GM12878 (cell line): ENCODE data around the gene KIF22. TPM values are rescaled to one million over a fixed set of nuclear protein-coding genes. Genes with fewer than 3 reads are reported as not detected.

Experiments
- ATAC-seq: fragments of 200-7000 bp; cut with Tn5 transposase; 3 replicates; pipeline ENCODE4 v1.9.1; 2020; ENCODE audit warnings: mild to moderate bottlenecking, moderate library complexity
- BruUV-seq: library from RNA; stranded (reverse); fragments of 400-500 nt; replicated peaks from 2 replicates; lab custom pipeline; 2021; lab: Mats Ljungman, UMichigan
- CTCF ChIA-PET: fragments of 300-600 bp; sonication (Branson Sonifier 250); formaldehyde crosslinking; extraction: SDS; loops from one replicate; lab custom pipeline; 2021; ENCODE audit warnings: inconsistent platforms; lab: Yijun Ruan, JAX
- POLR2A ChIA-PET: fragments of 350-600 bp; formaldehyde crosslinking; extraction: SDS; loops from one replicate; lab custom pipeline; 2021; ENCODE audit warnings: inconsistent platforms; lab: Charles Lee
- RAD21 ChIA-PET: fragments of 300-600 bp; sonication (Branson Sonifier 250); formaldehyde crosslinking; loops from one replicate; lab custom pipeline; 2023; ENCODE audit warnings: antibody characterized with exemption; ENCODE audit not compliant: unreplicated experiment; lab: Charles Lee
- SMC1A ChIA-PET: fragments of 300-600 bp; sonication (Branson Sonifier 250); formaldehyde crosslinking; loops from one replicate; lab custom pipeline; 2023; ENCODE audit not compliant: unreplicated experiment, uncharacterized antibody; lab: Charles Lee
- DNase-seq: peaks from one replicate; pipeline ENCODE4 v3.0.0-alpha.2; 2011; ENCODE audit warnings: low read depth, low spot score
- FAIRE-seq: peaks from 3 replicates; lab custom pipeline; 2011; peaks lifted over from hg19 to GRCh38; lab: Jason Lieb, UNC
- H2AFZ ChIP-seq: 2 replicates; pipeline ENCODE4 v1.6.0; 2011; ENCODE audit warnings: low read depth, low read length, control low read depth; ENCODE audit not compliant: control insufficient read depth
- H3K27ac ChIP-seq: 2 replicates; pipeline ENCODE4 v1.5.1; 2011; ENCODE audit warnings: control low read depth; ENCODE audit not compliant: control insufficient read depth, insufficient read depth
- H3K27me3 ChIP-seq, 2 experiments: replicated peaks in 1 of 2; 2 replicates each; pipeline versions ENCODE4 v1.6.0 to v1.6.1; 2011; ENCODE audit warnings: low read length in 1 of 2; ENCODE audit not compliant: control insufficient read depth in 2 of 2, insufficient read depth in 2 of 2
- H3K36me3 ChIP-seq, 2 experiments: 2 replicates each; pipeline ENCODE4 v1.5.1; 2011; ENCODE audit warnings: low read length in 1 of 2; ENCODE audit not compliant: control insufficient read depth in 2 of 2, insufficient read depth in 2 of 2
- H3K4me1 ChIP-seq: 2 replicates; pipeline ENCODE4 v1.6.1; 2011; ENCODE audit warnings: mild to moderate bottlenecking, low read length, moderate library complexity, mixed read lengths; ENCODE audit not compliant: control insufficient read depth, insufficient read depth
- H3K4me2 ChIP-seq: 2 replicates; pipeline ENCODE4 v1.6.0; 2011; ENCODE audit warnings: control low read depth; ENCODE audit not compliant: control insufficient read depth, insufficient read depth
- H3K4me3 ChIP-seq: fragments of 200-600 bp; sonication (generic); 2 replicates; pipeline ENCODE4 v1.5.1; 2016
- H3K79me2 ChIP-seq: 2 replicates; pipeline ENCODE4 v1.6.0; 2011; ENCODE audit warnings: low read length; ENCODE audit not compliant: control insufficient read depth, insufficient read depth
- H3K9ac ChIP-seq: 2 replicates; pipeline ENCODE4 v1.8.0; 2011; ENCODE audit warnings: low read length, control low read depth, mixed read lengths; ENCODE audit not compliant: control insufficient read depth, insufficient read depth
- H3K9me3 ChIP-seq: replicated peaks from 3 replicates; pipeline ENCODE4 v1.5.1; 2011; ENCODE audit warnings: mild to moderate bottlenecking, low read length; ENCODE audit not compliant: control insufficient read depth, insufficient read depth
- H4K20me1 ChIP-seq: 2 replicates; pipeline ENCODE4 v1.6.0; 2011; ENCODE audit not compliant: control insufficient read depth, insufficient read depth
- KLF5 ChIP-seq: fragments of 450-650 bp; IDR thresholded peaks from 2 replicates; pipeline ENCODE4 v1.6.1; 2014; ENCODE audit warnings: mild to moderate bottlenecking; ENCODE audit not compliant: partially characterized antibody
- POLR2A ChIP-seq: IDR thresholded peaks from 2 replicates; pipeline ENCODE4 v1.6.1; 2011; ENCODE audit warnings: low read depth, mild to moderate bottlenecking, low read length
- POLR2AphosphoS2 ChIP-seq: IDR thresholded peaks from 2 replicates; pipeline ENCODE4 v1.6.1; 2011; ENCODE audit warnings: low read depth, mild to moderate bottlenecking, low read length, improper control_type of control experiment, moderate library complexity
- WGBS: methylation state at CpG from one replicate; pipeline ENCODE4 v1.1.6; 2016; ENCODE audit warnings: low lambda C conversion rate; ENCODE audit not compliant: insufficient replicate concordance, insufficient coverage; ENCODE audit errors: missing lambda C conversion rate; 5-methylcytosine and 5-hydroxymethylcytosine counted together
- in situ Hi-C: fragments of 300-500 bp; cut with MboI; formaldehyde crosslinking; loops from 9 replicates; pipeline ENCODE4 v1.14.3; 2018; ENCODE audit warnings: mixed read lengths
- intact Hi-C: fragments of 100-400 bp; cut with micrococcal nuclease; formaldehyde crosslinking; loops from one replicate; pipeline ENCODE4 v1.14.2; 2022; ENCODE audit not compliant: unreplicated experiment
- polyA plus RNA-seq, 11 experiments: library from polyadenylated mRNA; depleted of rRNA in 4 of 11; unstranded in 6 of 11; stranded (reverse) in 5 of 11; fragments of >200 nt; fragmentation: Nextera tagmentation in 4 of 11; fragmentation: Illumina TruSeq in 1 of 11; extraction: Ambion mirVana in 4 of 11; extraction: Trizol in 1 of 11; gene quantifications; 1 replicate in 1 of 11; 2 replicates in 10 of 11; pipeline versions ENCODE4 v1.2.1 to v1.2.3, GENCODE V29; 2011 to 2016; ENCODE audit warnings: inconsistent platforms in 2 of 11, missing spikeins in 2 of 11, low read depth in 1 of 11
- total RNA-seq, 4 experiments: library from RNA; depleted of rRNA in 3 of 4; stranded (reverse); fragments of >200 nt in 3 of 4; fragmentation: Illumina TruSeq in 1 of 4; extraction: Trizol in 1 of 4; gene quantifications; 2 replicates each; pipeline versions ENCODE4 v1.2.1 to v1.2.3, GENCODE V29; 2013 to 2021

KIF22 gene
- total and polyA plus RNA-seq, 10 of the 15 experiments (the other 5 are each of a cell fraction or from before 2014, with no cell fraction given): 7.6 to 158 (median 132) TPM

- POLR2A ChIA-PET: interaction anchor here (0.8 to 4.0 kb wide), 7 partner anchors 9 to 66 kb away, joined by 3 to 40 read pairs (median 4); partner anchors contain the start of genes KIF22 and MVP
- CTCF ChIA-PET: interaction anchor here (0.8 to 2.5 kb wide), 6 partner anchors 8 to 40 kb away, joined by 3 to 31 read pairs (median 7); partner anchors contain the start of gene MVP
- Histone ChIP-seq H3K9ac (peak overlapping the region; percentile 85; the same call in 1 of the 2 replicates), H3K4me2 (peak overlapping the region; percentile 96), H3K4me1 (peaks cover 26% of the 10 kb centered on the region), H3K27ac (peak overlapping the region; percentile 86; the same call in 1 of the 2 replicates), H3K36me3 (peaks cover 7 to 13% of the 10 kb centered on the region in 2 experiments; a peak in 2 of 4 replicates), H3K79me2 (peaks cover 32% of the 10 kb centered on the region), H4K20me1 (no peaks in the 10 kb centered on the region), H3K27me3 (no peaks in the 10 kb centered on the region), H3K4me3 (peak overlapping the region; percentile 79; the same call in 1 of the 2 replicates), H3K9me3 (no peaks in the 10 kb centered on the region), H2AFZ (no peak overlapping the region)
- SMC1A ChIA-PET: interaction anchor here (2.9 kb wide), 1 partner anchor 39 kb away, joined by 17 read pairs; no protein-coding TSS in a partner anchor
- no TSS peak for BruUV-seq
- FAIRE-seq (no peak), ATAC-seq (no peak), DNase-seq (no peak)
- TF ChIP-seq POLR2A (peak; percentile 55), POLR2AphosphoS2 (0 out of 2 replicates have a peak, but pooled peaks have one; percentile 11), KLF5 (no peak)
- in situ Hi-C loops: no loop called here
- RAD21 ChIA-PET: interaction anchor here (0.6 to 2.4 kb wide), 3 partner anchors 12 to 118 kb away, joined by 3 to 19 read pairs (median 3); partner anchors contain the start of gene MVP
- intact Hi-C loops: loop anchor here (5.0 kb wide), 1 partner anchor 107 kb away; no protein-coding TSS in a partner anchor
- WGBS: 80% methylated on average over 29 of the region's 31 CpGs
Measured at GRCh38 chr16:29809031-29809747, 18.6 kb downstream of the KIF22 start.
